GM21576 (cell line): ENCODE data around the gene PRSS27.
"Not testable (repeated sequence)": the region's sequence is repeated elsewhere in the genome, so short reads cannot be mapped to it uniquely, and the experiment has no call there.

Source experiments
- ATAC-seq: cut with Tn5 transposase; IDR thresholded peaks from one replicate; pipeline ENCODE4 v1.9.1; 2021; ENCODE audit warnings: mild to moderate bottlenecking, moderate library complexity; ENCODE audit not compliant: unreplicated experiment

The PRSS27 gene

DNA sequence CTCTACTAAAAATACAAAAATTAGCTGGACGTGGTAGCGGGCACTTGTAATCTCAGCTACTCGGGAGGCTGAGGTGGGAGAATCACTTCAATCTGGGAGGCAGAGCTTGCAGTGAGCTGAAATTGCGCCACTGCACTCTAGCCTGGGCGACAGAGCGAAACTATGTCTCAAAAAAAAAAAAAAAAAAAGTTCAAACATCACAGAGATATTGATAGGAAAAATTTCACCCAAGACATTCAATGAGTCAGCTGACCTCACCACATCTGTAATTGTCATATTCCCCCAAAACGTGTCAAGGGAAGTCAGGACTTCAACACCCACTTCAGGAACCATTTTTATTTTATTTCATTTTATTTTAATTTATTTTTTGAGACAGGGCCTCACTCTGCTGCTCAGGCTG lies 8.0 kb upstream of the PRSS27 start:
- no peak for ATAC-seq

DNA sequence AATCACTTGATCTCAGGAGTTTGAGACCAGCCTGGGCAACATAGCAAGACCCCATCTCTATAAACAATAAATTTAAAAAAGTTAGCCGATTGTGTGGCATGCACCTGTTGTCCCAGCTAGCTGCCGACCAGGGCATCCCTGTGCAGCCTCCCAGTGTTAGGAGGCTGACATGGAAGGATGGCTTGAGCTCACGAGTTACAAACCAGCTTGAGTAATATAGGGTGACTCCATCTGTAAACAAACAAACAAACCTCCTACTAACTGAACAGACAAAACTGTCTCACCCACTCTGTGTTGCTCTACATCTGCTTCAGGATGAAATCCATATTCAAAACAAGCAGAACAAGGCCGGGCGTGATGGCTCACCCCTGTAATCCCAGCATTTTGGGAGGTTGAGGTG lies 6.9 kb upstream of the PRSS27 start:
- ATAC-seq = no peak

DNA sequence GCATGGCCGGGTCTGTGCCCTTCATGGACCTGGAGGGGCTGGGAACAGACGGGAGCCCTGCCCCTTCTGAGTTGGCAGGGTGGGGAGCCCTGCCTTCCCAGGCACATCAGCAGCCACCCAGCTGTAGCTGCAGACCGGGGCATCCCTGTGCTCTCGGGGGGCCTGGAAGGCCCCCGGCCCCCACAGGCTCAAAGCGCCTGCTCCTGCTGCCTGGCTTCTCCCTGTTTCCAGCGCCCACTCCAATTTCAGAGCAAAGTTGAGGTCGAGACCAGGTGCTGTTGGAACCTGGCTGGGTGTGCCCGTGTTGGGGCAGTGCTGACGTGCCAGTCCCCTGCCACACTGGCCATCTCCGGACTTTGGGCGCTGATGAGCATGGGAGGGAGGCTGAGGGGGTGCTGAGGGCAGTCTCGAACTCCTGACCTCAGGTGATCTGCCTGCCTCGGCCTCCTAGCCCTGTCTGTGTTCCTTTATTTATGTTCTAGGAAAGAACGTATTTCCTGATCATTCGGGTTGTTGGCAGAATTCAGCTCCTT lies 4.9 kb upstream of the PRSS27 start:
- ATAC-seq = no peak

DNA sequence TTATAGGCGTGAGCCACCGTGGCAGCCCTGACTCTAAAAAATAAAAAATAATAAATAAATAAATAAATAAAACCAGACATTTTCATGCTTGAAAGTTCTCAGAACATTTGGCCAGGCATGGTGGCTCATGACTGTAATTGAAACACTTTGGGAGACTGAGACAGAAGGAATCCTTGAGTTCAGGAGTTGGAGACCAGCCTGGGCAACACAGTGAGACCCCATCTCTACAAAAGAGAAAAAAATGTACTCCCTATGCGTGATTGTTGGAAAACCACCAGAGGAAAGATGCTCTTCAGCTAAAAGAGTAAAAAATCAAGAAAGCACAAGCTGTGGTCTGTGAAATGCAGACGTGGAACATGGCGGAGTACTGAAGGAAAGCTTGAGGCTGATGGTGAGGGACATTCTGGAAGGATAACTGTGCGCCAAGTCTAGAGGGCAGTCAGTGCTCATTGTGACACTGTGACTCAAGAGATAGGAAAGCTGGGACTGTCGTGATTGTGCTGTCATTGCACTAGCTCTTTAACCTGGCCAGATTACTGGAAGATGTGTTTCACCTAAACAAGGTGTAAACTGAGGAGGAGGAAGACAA lies 4.2 kb upstream of the PRSS27 start:
- no peak for ATAC-seq

DNA sequence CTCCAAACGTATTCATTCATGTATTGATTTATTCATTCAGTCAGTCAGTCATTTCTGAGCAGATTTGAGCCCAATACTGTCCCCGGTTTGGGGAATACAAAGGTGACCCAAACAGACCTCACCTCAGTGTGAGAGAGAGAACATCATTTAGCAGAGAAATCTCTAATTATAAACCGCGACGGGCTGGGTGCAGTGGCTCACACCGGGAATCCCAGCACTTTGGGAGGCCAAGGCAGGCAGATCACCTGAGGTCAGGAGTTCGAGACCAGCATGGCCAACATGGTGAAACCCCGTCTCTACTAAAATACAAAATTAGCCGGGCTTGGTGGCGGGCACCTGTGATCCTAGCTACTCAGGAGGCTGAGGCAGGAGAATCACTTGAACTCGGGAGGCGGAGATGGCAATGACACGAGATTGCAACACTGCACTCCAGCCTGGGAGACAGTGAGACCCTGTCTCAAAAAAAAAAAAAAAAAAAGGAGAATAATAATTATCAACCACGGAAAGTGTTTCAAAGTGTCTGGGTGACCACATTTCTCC lies 1.7 kb upstream of the PRSS27 start:
- ATAC-seq = not testable (repeated sequence)

DNA sequence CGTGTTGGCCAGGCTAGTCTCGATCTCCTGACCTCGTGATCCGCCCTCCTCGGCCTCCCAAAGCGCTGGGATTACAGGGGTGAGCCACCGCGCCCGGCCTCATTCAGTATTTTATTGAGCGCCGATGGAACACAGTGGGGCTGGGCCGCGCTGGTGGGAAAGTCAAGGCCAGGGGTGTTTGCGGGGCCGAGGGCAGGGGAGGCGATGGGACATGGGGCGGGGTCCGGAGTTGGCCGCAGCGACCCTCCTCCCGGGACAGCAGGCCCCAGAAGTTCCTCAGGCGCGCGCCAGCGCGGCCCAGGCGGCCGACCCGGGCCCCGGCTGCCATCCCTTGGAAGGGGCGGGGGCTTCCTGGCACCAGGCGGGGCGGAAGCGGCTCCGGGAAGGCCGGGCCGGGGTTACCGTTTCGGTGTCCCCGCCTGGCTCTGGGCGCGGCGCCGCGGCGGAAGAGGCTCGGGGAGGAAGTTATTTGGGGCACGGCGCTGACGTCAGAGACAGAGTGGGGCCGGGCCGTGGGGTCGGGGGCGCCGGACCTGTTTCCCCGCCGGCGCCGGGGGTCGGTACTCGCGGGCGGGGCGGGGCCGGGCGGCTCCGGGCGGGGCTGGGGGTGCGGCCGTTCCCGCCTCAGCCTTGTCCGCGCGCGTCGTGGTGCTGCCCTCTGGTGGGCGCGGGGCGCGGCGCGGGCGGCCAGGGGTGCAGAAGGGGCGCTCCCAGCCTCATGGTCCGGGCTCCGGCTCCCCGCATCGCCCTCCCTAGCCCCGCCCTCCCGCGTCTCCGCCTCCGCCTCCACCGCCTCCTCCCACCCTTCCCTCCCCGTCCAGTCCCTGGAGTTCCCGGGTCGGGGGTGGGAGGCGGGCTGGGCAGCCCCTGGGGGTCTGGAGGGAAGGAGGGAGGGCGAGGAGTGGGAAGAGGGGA lies 952 bp upstream of the PRSS27 start:
- ATAC-seq = peak; percentile 61

DNA sequence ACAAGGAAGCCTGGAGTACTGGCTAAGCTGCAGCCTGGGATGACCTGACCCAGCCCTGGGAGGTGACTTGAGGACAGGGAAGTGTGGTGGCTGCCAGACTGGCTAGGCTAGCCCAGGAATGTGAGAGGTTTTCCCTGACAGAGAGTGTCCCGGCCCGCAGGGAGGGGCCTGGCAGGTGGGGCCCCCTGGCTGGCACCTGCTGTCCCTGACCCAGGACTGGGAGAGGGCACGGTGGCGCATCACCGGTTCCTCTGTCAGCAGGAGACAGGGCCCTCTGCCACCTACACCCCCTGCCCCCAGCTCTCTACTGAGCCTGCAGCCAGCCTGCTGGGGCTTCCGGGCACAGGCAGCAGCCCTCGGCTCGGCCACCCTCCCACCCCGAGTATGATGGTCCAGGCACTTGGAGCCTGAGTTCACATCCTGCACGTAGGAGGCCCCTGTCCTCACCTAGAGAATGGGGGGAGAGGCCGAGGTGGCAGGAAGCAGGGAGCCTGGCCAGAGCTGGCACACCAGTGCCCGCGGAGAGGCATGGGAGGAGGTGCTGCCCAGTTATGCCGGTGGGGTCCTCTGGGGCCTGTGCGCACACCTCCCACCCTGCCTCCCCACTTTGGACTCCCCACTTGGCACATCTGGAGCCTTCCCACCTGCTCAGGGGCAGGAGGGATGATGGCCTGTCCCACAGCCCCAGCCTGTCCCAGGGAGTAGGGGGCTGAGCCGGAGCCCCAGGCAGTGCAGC lies 528 bp downstream of the PRSS27 start:
- ATAC-seq = no peak

DNA sequence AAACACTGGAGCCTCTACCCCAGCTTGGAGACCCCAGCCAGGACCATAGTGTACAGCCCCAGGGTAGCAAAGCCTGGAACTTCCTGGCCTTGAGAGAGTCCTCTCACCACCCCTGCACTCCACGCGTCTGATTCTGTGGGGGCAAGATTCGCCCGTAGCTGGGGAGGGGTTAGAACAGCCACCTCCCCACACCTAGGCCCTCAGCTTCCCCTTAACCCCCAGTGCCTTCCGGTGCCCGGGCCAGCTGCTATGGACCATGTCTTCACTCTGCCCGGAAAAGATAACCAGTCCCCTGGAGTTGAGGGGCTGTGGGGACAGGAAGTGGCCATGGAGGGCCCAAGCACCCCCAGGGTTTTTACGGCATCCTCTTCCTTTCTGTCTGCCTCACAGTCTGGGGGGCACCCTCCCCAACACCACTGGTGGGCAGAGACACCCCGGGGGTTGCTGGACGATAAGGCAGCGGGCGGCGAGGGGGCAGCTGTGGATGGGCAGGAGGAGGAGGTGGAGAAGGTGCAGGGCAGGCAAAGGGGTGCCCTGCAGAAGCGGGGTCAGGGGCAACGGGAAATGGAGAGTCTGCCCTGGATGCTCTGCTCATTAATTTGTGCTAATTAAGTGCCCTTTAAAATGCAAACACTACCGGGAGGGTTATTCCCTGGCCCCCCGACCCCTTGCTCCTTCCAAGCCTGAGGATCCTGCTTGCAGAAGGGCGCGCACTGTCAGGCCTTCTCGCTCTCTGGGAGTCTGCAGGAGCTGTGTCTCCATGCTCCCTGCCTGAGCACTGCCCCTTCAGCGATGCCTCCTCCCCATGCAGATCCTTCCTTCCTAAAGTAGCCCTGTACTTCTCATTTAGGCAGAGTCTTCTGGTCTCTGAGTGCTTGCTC lies 2.4 kb downstream of the PRSS27 start:
- ATAC-seq = no peak

DNA sequence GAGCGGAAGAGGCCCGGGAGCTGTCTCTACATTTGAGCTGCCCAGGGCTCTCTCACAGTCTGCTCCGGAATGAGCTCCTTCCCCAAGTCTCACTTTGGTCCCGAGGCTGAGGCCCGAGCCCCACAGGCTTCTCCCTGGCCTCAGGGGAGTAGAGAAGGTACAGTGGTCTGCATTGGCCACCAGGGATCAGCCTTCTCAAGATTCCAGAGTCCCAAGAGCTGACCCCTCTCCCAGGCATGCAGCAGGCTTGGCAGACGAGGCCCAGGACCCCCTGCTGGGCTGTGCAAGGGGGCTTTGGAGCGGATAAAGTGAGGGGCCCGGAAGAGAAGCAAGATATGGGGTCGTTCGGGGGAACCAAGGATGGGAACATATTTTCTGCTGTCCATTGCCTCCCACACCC lies 3.1 kb downstream of the PRSS27 start:
- no peak for ATAC-seq

DNA sequence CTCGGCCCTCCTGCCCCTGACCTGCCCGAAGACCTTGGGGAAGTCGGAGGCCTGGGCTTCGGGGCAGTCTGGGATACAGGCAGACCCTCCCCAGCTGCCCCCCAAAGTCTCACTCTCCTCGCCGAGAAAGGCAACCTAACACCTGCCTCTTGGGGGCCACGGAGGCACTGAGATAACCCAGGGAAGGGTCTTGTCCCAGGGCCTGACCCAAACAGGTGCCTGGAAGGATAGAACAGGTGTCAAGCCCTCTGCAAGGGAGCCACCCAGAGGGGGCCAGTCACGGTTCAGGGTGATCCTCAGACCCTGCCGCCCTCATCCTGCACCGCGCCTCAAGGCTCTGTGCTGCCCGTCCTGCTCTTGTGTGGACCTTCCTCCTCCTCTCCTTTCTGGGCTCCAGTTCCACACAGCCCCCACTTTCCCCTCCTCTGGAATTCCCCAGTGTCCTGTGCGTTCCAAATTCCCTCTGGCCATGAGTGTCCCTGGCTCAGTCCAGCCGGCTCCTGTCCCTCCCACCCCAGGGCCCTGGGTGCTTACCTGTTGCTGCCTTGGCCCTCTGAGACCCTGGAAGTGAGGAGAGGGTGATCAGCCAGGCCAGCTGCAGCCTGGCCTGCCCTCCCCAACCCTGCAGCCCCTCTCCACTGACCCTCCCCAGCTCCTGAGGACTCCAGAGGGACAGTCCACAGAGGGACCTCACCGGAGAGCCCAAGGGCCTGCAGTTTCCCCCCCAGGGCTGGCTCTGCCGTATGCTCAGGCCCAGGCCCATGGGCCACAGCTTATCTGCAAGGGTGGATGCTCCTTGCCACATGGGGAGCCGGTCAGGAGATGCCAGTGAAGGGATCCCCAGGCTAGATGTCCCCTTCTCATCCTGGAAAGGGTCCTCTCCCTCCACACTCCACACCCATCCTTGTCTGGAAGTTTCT lies 3.8 kb downstream of the PRSS27 start:
- ATAC-seq = no peak

DNA sequence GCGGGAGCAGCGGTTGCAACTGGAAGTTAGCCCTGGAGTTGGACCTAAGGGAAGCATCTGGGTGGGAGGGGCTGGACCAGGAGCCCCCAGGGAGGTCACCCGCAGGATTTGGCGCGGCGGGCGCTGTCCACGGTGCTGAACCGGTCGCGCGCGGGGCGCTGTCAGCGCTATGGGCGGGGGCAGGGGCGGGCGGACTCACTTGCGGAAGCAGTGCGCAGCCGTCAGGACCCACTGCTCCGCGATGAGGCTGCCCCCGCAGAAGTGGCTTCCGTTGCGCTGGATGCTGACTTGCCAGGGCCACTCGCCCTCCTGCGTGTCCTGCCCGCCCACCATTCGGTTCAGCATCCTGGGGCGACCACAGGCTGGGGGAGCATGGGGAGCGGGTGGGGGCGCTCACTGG lies 4.5 kb downstream of the PRSS27 start:
- ATAC-seq = no peak

DNA sequence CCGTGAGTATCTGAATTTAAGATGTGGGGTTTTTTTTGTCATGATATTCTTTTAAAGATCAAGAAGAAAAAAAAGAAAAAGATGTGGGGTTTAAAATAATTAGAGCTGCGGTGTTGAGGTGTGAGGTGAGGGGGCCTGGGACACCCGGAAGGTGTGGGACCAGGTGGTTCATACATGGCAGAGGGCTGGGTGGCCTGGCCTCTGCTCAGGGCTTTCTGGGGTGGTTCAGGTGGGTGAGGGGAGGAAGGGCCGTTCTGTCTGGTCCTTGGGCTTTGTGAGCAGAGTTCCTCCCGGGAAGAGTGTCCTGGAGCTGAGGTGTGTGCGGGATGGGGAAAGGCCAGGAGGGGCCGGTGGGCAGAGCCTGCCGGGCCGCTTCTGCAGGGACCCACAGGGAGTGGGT lies 5.0 kb downstream of the PRSS27 start:
- ATAC-seq = no peak

DNA sequence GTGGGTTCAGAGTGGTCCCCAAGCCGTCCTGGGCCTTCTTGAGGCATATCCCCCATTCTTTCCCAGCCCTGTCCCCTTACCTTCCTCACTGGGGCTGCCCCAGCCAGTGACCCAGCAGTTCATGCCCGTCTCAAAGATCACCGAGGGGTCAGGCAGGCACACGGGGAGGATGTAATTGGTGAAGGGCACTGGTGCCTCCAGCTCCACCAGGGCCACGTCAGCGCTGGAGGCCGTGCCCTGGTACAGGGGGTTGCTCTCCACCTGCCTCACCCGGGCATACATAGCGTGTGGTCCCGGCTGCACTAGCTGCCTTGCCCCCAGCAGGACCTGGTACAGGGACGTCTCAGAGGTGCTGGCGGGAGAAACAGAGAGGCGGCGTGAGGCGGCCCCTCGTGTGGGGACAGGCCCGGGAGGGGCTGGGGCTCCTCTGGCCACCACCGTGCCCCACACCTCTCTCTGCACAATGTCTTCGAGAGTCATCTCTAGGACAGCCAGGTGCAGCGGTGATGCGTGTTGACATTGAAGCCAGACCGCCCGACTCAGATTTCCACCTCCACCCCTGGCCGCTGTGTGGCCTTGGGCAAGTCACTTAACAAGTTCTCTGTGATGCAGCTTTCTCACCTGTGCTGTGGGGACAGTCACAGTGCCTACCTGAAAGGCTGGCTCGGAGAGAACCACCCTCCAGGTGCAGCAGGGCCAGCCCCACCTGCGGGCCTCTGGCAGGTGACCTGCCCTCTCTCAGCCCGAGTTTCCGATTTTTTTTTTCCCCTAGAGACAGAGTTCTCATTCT lies 5.8 kb downstream of the PRSS27 start:
- no peak for ATAC-seq

DNA sequence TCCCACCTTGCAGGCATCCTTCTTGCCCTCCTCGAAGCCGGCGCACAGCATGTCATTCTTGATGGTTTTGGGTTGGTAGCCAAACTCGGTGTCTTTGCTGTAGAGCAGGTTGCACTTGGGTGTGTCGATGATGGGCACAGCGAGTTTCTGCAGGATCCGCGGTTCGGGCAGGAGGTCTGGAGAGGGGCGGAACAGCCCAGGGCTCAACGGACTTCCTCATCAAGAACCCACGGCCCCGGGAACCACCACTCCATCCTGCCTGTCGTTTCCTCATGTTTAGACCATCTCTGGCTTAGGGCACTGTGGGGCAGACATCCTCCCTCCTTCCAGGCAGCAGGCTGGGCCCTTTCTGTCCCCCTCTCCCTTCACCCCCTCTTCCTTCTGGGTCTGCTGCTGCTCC lies 6.5 kb downstream of the PRSS27 start:
- no peak for ATAC-seq

DNA sequence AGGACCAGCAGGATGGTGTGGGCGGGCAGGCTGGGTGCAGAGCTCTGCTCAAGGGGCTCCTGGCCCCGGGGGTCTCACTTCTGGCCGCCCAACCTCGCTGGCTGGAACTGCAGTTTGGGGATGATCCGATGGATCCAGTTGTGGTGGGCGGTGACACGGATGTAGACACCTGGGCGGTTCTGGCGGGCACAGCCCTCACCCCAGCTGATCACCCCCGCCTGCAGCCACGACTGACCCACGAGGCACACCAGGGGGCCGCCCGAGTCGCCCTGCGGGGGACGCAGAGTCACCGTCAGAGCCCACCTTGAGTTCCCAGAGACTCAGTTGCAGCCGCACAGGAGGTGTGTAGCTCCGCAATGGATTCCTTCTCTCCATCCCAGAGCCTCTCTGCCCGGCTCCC lies 7.5 kb downstream of the PRSS27 start:
- ATAC-seq = no peak

DNA sequence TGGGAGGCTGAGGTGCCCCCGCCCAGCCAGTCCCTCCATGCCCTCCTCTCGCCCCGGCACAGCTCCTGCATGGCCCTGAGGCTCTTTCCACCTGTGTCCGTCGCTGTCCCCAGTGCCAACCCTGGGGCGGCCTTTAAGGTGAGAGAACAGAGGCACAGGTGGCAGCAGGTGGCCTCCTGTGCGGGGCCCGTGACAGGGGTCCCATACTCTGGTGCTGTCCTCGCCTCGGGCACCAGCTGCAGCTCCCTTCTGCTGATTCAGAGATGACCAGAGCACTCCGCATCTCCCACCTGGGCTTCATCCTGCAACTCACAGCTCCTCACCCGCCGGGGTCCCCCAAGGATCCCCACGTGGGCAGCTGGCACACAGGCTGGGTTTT lies 8.0 kb downstream of the PRSS27 start:
- ATAC-seq = no peak

DNA sequence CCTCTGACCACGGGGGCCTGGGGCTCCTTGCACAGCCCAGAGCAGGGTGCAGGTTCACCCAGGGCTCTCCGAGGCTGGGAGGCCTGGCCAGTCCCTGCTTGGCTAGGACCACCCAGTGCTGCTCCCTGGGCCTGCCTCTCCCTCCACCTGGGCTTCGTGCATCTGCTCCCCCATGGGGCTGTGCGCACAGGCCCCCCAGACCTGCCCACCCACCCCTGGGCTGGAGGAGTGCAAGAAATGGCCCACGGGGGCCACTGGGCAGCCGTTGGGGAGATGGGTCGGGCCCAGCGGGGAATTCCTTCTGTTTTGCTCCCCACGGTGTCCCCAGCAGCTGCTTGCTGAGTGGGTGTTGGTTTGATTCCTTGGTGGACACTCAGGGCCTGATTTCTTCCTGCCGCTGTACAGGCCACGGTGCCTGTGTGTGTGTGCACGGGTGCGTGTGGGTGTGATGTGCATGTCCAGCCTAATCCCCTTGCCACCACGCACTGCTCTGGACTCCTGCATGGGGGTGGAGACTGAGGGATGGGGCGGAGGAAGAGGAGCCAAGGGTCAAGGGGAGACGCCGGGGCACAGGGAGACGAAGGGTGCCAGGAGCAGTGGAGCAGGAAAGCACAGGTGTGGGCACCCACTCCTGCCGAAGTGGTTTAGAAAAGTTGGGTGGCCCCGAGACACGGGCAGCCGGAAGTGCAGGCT lies 8.5 kb downstream of the PRSS27 start:
- no peak for ATAC-seq

DNA sequence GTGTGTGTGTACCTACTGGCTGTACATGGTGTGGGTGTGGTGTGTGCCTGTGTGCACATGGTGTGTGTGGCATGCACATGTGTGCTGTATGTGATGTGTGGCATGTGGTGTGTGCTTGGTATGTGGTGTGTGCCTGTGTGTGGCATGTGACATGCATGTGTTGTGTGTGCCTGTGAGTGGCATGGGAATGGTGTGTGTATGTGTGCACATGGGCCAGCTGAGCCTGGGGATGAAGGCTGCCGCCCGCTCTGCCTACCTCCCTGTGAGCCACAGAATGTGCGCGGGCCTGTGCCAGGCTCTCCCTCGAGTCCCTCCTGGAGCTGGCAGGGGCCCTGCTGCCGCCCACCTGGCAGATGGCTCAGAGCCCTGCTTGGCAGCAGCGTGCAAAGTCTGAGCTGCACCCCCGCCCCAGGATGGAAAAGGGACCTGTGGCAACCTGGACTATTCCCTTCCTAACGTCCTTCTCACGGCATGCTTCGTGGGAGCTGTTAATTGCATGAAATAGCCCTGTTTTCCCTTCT lies 9.3 kb downstream of the PRSS27 start:
- no peak for ATAC-seq
